Keratinocyte (primary cell): ENCODE data around the gene EXOSC5.

Experiments used
- CTCF ChIP-seq, 3 experiments: IDR thresholded peaks in 1 of 3; conservative IDR thresholded peaks in 1 of 3; optimal IDR thresholded peaks in 1 of 3; 2 replicates in 2 of 3; 3 replicates in 1 of 3; pipeline versions ENCODE3 to v1.5.1; 2011; ENCODE audit warnings: low read length in 3 of 3, mild to moderate bottlenecking in 3 of 3, moderate library complexity in 2 of 3, control low read depth in 1 of 3, inconsistent platforms in 1 of 3; ENCODE audit not compliant: insufficient read depth in 2 of 3; ENCODE audit errors: extremely low read depth in 1 of 3
- EZH2 ChIP-seq: IDR thresholded peaks from one replicate; pipeline ENCODE4 v1.6.1; 2012; ENCODE audit warnings: inconsistent platforms, mild to moderate bottlenecking, low read length, moderate library complexity

GRCh38 chr19:41421973-41422372 is 24.8 kb upstream of the EXOSC5 start:
- no peak for TF ChIP-seq EZH2
- TF ChIP-seq CTCF (optimal IDR thresholded peaks at IDR 0.05 in 1 of 3, IDR thresholded peaks at IDR 0.05 in 1 of 3, conservative IDR thresholded peaks at IDR 0.05 in 1 of 3; ENCODE audit: extremely low read depth in 1 of 3, insufficient read depth in 2 of 3, low read length in 3 of 3) = no peak
